GM12875 (cell line): ENCODE measurements around the gene ATCAY.

Experiments
- H3K4me3 ChIP-seq: one replicate; pipeline ENCODE4 v1.5.1; 2011; ENCODE audit warnings: low read depth, low read length, control low read depth
- CTCF ChIP-seq: IDR thresholded peaks from 2 replicates; pipeline ENCODE4 v1.5.1; 2011; ENCODE audit warnings: low read depth, mild to moderate bottlenecking, control low read depth, inconsistent platforms, low read length, moderate library complexity, borderline replicate concordance; ENCODE audit not compliant: insufficient read depth

ATCAY gene

DNA sequence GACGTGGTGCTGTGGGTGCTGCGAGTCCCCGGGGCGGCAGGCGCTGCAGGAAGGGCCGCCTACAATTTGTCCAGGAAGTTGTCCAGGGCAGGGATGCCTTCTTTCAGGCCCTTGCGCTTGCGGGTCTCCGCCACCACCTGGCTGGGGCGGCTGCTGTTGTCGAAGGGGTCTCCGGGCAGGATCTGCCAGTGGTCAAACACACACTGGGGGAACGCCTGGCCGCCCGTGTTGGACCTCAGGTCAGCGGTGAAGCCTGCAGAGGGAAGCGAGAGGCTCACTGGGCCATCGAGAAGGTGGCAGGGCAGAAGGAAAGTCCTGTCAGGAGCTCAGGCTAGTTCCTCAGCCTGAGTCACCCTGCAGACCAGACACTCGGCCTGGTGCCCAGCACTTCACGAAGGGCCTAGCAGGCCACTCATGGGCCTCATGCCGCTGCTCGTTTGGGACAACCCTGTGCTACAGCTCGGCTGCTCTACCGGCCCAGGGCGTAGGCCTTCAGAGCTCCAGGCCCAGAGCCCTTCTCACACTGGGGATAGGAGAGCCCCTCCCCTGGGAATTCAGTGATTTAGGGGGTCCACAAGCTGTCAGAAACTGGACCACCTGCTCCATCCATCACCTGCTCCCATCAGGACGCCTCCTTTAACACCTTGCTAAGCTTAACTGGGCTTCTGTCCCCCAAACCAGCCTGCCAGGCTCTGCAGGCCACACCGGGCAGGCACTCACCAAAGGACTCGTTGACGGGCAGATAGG lies 96.2 kb downstream of the ATCAY start:
- H3K4me3 ChIP-seq = no peak overlapping the region
- no peak for TF ChIP-seq CTCF
